Heart left ventricle (tissue), 13 donors: ENCODE data around the gene MCTP2.

Experiments used
- CTCF ChIP-seq, 12 donors: fragments of 200-600 bp; sonication (generic) in 4 of 12; IDR thresholded peaks; one replicate each; pipeline versions ENCODE4 v1.5.0 to v1.8.0; 2018 to 2022; ENCODE audit warnings: antibody characterized with exemption in 12 of 12, mild to moderate bottlenecking in 5 of 12
- POLR2A ChIP-seq, 2 donors: fragments of 450-650 bp; IDR thresholded peaks; one replicate each; pipeline ENCODE4 v1.6.1; 2017; ENCODE audit warnings: antibody characterized with exemption in 2 of 2, mild to moderate bottlenecking in 2 of 2, moderate library complexity in 2 of 2
- donor health status: ischemic (EF 13 %, LVEDD 7.1; RV severe dilation, severe dysfunction).
- donor health status: DM: no; HTN: yes; CAD: no.
- donor health status: DM: no; HTN: no; CAD: no.
- donor health status: ischemic (EF 25% LVEDD 6.9; RV normal size, moderate dysfunction).
- donor health status: ischemic (EF 25% LVEDD 5.7; RV mildly dilated, moderate dysfunction).
- donor health status: ischemic (EF 35%, LVEDD 5.7; RV mildly dilated, moderate dysfunction).
- donor health status: nonischemic (EF 11% LVEDD 7.7; RV severe dilation, severe dysfunction).
- donor health status: DM: yes; HTN: yes; CAD: no.
- donor health status: PGD.
- donor health status: ischemic (EF 29% LVEDD 5.4; RV normal size, mild dysfunction).
- donor health status: nonischemic (EF 23%, LVEDD 6.1; RV moderate dilation, normal function).

- no peak for TF ChIP-seq CTCF (IDR thresholded peaks at IDR 0.05)
- TF ChIP-seq POLR2A (IDR thresholded peaks at IDR 0.05) = no peak
Observed at GRCh38 chr15:94282269-94283250, 51.2 kb downstream of the MCTP2 start.
